Effector memory CD4-positive, alpha-beta T cell (primary cell): ENCODE results near the gene SECISBP2L.
A peak's percentile ranks its signal among the peaks of the same experiment; 100 is the strongest.

Experiments used
- DNase-seq, 3 donors: peaks; one replicate each; pipeline ENCODE4 v3.0.0-alpha.2; 2020
- H3K27ac ChIP-seq: 2 replicates; pipeline ENCODE4 v1.7.0; 2013; ENCODE audit warnings: mild to moderate bottlenecking, low read length, moderate library complexity; ENCODE audit not compliant: insufficient read depth, poor library complexity, severe bottlenecking
- H3K27me3 ChIP-seq: replicated peaks from 2 replicates; pipeline ENCODE4 v1.7.0; 2013; ENCODE audit warnings: mild to moderate bottlenecking, low read length; ENCODE audit not compliant: insufficient read depth, control insufficient read depth, poor library complexity, severe bottlenecking
- H3K36me3 ChIP-seq: 2 replicates; pipeline ENCODE4 v1.7.0; 2013; ENCODE audit warnings: mild to moderate bottlenecking, low read length, moderate library complexity; ENCODE audit not compliant: control insufficient read depth, insufficient read depth
- H3K4me1 ChIP-seq: 2 replicates; pipeline ENCODE4 v1.7.0; 2013; ENCODE audit warnings: low read length, mild to moderate bottlenecking; ENCODE audit not compliant: control insufficient read depth, insufficient read depth, poor library complexity, severe bottlenecking
- H3K4me3 ChIP-seq: 2 replicates; pipeline ENCODE4 v1.7.0; 2013; ENCODE audit warnings: low read length, low read depth, mild to moderate bottlenecking; ENCODE audit not compliant: insufficient read depth, poor library complexity, severe bottlenecking
- H3K9me3 ChIP-seq: 2 replicates; pipeline ENCODE4 v1.7.0; 2013; ENCODE audit warnings: mild to moderate bottlenecking, low read length, moderate library complexity; ENCODE audit not compliant: control insufficient read depth

SECISBP2L gene

DNA sequence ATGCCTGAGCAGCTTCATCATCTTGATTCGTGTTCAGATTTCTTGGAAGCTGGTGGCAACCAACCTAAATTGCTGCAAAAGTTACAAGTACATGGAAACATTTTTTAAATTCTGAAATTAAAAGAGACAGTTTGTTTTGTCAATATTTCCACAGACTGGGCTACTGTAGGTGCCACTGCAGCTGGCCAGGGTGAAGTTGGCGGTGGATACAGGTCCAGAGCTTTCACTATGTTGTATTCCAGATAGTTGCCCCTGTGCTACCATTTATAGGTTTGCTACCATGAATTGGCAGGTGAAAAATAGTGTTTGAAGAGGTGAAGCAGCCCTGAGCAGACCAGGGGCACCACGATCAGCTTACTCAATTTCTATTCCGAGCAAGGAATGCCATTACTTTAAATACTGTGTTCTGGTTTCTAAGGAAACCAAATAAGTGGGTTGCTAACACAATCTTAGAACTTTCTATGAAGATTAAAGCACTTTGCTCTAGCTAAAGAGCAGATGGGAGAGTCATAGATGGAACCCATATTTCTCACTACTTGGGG, 61.4 kb downstream of the SECISBP2L start:
- Histone ChIP-seq H3K27me3 (no peaks in the 10 kb centered on the region), H3K9me3 (no peaks in the 10 kb centered on the region), H3K4me3 (no peak overlapping the region), H3K27ac (no peak overlapping the region), H3K36me3 (no peaks in the 10 kb centered on the region), H3K4me1 (no peaks in the 10 kb centered on the region)
- no peak for DNase-seq

DNA sequence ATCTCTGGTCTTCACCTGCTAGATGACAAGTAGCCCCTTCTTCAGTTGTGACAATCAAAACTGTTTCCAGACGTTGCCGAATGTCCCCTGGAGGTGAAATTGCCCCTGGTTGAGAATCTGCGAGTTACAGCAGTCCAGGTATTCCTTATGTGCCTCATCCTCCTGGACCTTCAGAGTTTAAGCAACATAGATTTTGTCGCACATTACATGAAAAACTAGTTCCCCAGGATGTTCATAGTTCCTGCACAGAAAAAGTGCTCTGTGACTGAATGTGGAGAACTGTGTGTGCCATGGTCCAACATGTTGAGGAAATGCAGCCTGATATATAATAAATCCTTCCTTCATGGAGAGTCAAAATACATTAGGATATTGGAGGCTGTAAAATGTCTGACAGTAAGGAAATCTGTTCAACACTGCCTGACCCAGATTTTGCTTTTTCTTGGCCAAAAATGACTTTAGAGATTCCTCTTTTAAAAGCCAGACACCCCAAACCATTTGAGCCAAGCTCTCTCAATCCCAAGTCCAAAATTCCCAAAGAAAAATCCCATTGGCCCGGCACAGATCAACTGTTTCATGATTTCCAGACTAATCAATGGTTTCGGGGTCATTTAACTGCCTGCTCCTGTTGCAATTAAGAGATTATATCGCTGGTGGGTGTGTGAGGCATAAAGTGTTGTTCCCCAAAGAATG, 62.1 kb downstream of the SECISBP2L start:
- H3K36me3 ChIP-seq = no peaks in the 10 kb centered on the region

DNA sequence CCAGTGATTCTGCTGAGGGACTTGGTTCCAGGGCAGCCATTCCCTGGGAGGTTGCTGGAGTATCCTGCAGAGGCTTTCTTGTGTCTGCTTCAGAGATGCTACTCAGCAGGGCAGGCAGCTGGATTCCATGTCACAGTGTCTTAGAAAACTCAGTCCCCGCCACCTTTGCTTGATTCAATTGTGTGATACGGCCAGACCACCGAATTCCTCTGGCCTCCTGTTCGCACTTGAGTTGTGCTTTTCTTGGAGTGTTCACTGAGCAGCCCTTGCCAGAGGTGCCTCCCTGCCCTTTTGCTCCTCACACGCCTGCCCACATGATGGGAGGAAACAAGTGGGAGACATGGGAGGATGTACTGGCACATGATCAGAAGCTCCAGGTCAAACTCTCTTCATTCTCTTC, 62.9 kb downstream of the SECISBP2L start:
- no peak overlapping the region for H3K4me3 ChIP-seq
- no peaks in the 10 kb centered on the region for H3K36me3 ChIP-seq
- no peak overlapping the region for H3K27ac ChIP-seq
- H3K27me3 ChIP-seq = no peaks in the 10 kb centered on the region
- no peaks in the 10 kb centered on the region for H3K9me3 ChIP-seq
- no peak for DNase-seq
- no peaks in the 10 kb centered on the region for H3K4me1 ChIP-seq

More for the DNA sequence above, 62.1 kb downstream of the SECISBP2L start:
- H3K27ac ChIP-seq = no peak overlapping the region
- H3K4me3 ChIP-seq = no peak overlapping the region
- no peaks in the 10 kb centered on the region for H3K27me3 ChIP-seq
- no peaks in the 10 kb centered on the region for H3K9me3 ChIP-seq
- H3K4me1 ChIP-seq = no peaks in the 10 kb centered on the region
- no peak for DNase-seq

DNA sequence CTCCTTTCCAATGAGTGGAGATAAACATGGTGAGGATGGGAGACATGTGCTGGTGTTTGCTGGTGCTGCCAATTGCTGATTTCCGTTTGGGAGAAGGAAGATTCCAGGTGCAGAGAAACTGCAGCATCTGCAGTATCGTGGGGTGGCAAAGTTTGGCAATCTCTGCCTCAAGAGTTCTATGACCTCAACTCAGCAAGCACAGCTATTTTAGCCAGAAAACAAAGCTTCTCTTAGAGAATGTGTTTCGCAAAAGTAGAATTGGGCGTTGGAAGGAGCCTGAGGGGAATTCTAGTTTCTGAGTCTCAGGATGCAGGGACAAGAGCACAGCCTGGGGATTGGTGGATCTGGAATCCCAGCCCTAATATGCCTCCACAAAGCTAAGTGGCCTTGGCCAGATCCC, 64.3 kb downstream of the SECISBP2L start:
- no peaks in the 10 kb centered on the region for H3K4me1 ChIP-seq
- H3K27me3 ChIP-seq = no peaks in the 10 kb centered on the region
- no peaks in the 10 kb centered on the region for H3K9me3 ChIP-seq
- H3K27ac ChIP-seq = no peak overlapping the region
- H3K4me3 ChIP-seq = no peak overlapping the region
- no peaks in the 10 kb centered on the region for H3K36me3 ChIP-seq
- no peak for DNase-seq

DNA sequence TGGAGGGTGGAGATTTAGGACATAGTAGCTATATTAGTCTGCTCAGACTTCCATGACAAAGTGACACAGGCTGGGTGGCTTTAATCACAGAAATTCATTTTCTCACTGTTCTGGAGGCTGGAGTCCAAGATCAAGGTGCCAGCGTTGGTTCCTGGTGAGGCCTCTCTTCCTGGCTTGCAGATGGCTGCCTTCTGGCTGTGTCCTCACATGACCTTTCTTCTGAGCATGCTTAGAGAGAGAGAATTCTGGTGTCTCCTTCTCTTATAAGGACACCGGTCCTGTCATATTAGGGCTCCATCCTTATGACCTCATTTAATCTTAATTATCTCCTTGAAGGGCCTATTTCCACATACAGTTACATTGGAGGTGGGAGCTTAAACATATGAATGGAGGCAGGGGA, 67.6 kb downstream of the SECISBP2L start:
- Histone ChIP-seq H3K27me3 (no peaks in the 10 kb centered on the region), H3K4me3 (no peak overlapping the region), H3K9me3 (no peaks in the 10 kb centered on the region), H3K36me3 (no peaks in the 10 kb centered on the region), H3K27ac (no peak overlapping the region), H3K4me1 (peaks cover 8% of the 10 kb centered on the region)
- no peak for DNase-seq

DNA sequence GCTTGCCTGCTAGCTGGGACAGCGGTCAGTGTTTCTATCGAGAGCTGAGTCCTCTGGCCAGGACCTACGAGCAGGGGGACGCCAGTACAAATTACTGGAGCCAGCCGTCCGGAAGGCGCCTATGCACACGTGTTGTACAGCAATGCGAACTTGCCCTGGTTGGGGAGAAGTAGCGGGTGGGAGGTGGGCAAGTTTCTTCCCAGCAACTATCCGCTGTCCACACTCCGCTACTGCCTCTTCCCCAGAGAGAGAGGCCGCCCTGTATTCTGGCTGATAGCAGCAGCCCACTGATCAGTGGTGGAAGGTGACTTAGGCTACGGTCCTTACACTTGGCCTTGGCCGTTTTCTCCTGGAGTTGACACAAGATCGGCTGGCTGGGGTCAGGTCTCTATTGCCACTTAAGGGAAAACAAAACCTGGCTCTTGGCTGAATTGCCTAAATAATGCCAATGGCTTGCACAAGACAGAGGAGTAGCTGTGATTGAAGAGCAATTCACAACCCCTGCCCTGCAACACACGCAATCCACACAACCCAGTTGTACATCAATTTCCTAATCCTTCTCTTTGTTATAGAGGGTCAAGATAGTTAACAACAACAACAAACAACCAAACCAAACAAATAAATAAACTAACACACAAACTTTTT, 69.7 kb downstream of the SECISBP2L start:
- Histone ChIP-seq H3K36me3 (no peaks in the 10 kb centered on the region), H3K27ac (no peak overlapping the region), H3K4me3 (no peak overlapping the region), H3K27me3 (no peaks in the 10 kb centered on the region), H3K9me3 (no peaks in the 10 kb centered on the region), H3K4me1 (peaks cover 8% of the 10 kb centered on the region)
- no peak for DNase-seq

DNA sequence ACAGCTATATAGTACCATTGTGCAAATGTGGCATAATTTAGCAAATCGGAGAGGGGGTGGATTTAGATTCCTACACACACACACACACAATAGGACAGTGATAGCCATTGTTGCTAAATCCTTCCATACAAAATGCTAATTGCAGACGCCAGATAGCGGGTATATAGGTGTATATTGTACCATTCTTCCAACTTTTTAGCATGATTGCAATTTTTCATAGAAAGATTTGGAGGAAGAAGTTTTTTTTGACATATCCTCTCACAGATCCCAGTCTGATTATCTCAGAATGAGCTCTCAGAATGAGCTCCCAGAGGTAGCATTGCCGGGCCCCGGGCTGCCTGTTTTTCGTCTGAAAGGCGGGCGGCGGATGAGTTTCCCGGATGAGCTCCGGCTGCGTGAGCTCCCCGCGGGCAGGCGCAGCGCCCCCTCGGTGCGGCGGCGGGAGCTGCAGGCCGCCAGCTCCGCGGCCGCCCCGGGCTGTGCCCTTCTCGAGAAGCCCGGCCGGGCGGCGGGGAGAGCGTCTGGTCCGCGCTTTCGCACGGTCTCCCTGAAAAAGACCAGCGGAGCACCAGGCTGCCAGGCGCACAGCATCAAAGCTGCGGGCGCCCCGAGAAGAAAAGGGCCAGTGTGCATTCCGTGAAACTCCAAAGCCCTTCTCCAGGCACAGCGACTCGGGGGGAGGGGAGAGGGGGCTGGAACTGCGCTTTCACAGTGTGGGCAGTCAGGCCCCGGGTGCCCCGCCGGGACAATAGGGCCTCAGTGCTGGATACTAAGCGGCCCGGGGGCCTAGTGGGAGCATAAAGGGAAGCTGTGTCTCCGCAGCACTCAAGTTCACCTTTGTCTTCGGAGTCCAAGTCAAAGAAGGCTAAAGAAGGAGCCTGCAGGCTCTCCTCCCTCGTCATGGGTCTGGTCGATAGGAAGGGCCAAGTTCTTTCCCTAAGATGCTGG, 70.5 kb downstream of the SECISBP2L start:
- Histone ChIP-seq H3K36me3 (no peaks in the 10 kb centered on the region), H3K27me3 (no peaks in the 10 kb centered on the region), H3K4me1 (peaks cover 8% of the 10 kb centered on the region), H3K9me3 (no peaks in the 10 kb centered on the region), H3K4me3 (peak overlapping the region; percentile 45), H3K27ac (no peak overlapping the region)
- peak; percentile 20 to 42 (median 37) for DNase-seq

DNA sequence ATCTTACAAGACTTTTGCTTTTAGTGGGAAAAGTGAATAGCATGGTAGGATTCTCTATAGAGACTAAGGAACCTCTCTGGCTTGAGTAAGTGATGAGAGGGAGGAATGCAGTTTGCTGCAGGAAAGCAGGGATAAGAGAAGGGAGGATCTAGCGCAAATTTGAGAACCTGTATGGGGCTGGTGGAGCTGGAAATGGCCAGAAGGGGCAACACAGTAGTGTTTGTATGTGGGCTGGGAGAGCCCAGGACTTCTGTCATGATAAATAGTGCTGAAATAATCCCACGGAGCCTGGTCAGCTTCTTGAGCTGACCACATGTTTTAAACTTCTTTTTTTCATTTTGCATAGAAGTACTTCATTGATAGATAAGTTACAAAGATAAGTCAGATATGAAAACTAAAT, 71.4 kb downstream of the SECISBP2L start:
- H3K36me3 ChIP-seq = no peaks in the 10 kb centered on the region
- DNase-seq = no peak
- peaks cover 8% of the 10 kb centered on the region for H3K4me1 ChIP-seq
- no peak overlapping the region for H3K4me3 ChIP-seq
- H3K27me3 ChIP-seq = no peaks in the 10 kb centered on the region
- no peaks in the 10 kb centered on the region for H3K9me3 ChIP-seq
- H3K27ac ChIP-seq = no peak overlapping the region

DNA sequence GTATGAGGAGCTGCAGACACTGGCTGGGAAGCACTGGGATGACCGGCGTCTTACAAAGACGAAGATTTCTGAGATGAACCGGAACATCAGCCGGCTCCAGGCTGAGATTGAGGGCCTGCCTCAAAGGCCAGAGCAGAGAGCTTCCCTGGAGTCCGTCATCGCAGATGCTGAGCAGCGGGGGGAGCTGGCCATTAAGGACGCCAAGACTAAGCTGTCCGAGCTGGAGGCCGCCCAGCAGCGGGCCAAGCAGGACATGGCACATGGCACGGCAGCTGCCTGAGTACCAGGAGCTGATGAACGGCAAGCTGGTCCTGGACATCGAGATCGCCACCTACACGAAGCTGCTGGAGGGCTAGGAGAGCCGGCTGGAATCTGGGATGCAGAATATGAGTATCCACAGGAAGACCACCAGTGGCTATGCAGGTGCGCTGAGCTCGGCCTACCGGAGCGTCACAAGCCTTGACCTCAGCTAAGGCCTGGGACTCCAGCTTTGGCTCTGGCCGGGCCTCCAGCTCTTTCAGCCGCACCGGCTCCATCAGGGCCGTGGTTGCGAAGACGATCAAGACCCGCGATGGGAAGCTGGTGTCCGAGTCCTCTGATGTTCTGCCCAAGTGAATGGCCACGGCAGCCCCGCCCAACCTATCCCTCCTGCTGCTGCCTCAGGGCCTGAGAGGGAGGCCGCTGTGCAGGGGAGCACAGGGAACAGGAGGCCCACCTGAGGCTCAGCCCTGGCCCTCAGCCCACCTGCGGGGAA, 73.3 kb downstream of the SECISBP2L start:
- no peak overlapping the region for H3K27ac ChIP-seq
- peaks cover 8% of the 10 kb centered on the region for H3K4me1 ChIP-seq
- no peak for DNase-seq
- H3K36me3 ChIP-seq = no peaks in the 10 kb centered on the region
- no peaks in the 10 kb centered on the region for H3K9me3 ChIP-seq
- no peak overlapping the region for H3K4me3 ChIP-seq
- no peaks in the 10 kb centered on the region for H3K27me3 ChIP-seq
